Gastroesophageal sphincter (tissue), 4 donors: ENCODE results near the gene FERMT3. TPM values are rescaled to one million over a fixed set of nuclear protein-coding genes. Genes with fewer than 3 reads are reported as not detected.

Source experiments
- ATAC-seq: fragments of 150-250 bp; one replicate; pipeline ENCODE4 v1.9.1; 2016; ENCODE audit warnings: mild to moderate bottlenecking, moderate library complexity
- H3K27ac ChIP-seq, 4 donors: fragments of 200-600 bp; sonication (generic) in 3 of 4; 1 replicate in 3 of 4; 2 replicates in 1 of 4; pipeline ENCODE4 v1.5.1; 2016 to 2019
- H3K27me3 ChIP-seq: fragments of 200-600 bp; sonication (generic); one replicate; pipeline ENCODE4 v1.5.1; 2019
- H3K36me3 ChIP-seq, 2 donors: fragments of 200-600 bp; sonication (generic); one replicate each; pipeline ENCODE4 v1.5.1; 2019; ENCODE audit warnings: control low read depth in 1 of 2
- H3K4me1 ChIP-seq, 3 donors: fragments of 200-600 bp; sonication (generic); 1 replicate in 2 of 3; 2 replicates in 1 of 3; pipeline ENCODE4 v1.5.1; 2016 to 2019; ENCODE audit warnings: control low read depth in 2 of 3
- H3K4me3 ChIP-seq, 2 donors: fragments of 200-600 bp; sonication (generic); one replicate each; pipeline ENCODE4 v1.5.1; 2019; ENCODE audit warnings: mild to moderate bottlenecking in 1 of 2, moderate library complexity in 1 of 2
- H3K9me3 ChIP-seq, 3 donors: fragments of 200-600 bp; sonication (generic); one replicate each; pipeline ENCODE4 v1.5.1; 2017 to 2019; ENCODE audit warnings: control low read depth in 2 of 3
- EP300 ChIP-seq: sonication (generic); formaldehyde crosslinking; IDR thresholded peaks from one replicate; pipeline ENCODE4 v1.6.1; 2017; ENCODE audit warnings: antibody characterized with exemption, mild to moderate bottlenecking
- POLR2A ChIP-seq, 2 donors: fragments of 450-650 bp; IDR thresholded peaks; one replicate each; pipeline ENCODE4 v1.6.1; 2017; ENCODE audit warnings: antibody characterized with exemption in 2 of 2, mild to moderate bottlenecking in 2 of 2, moderate library complexity in 1 of 2
- POLR2AphosphoS5 ChIP-seq: sonication (generic); formaldehyde crosslinking; IDR thresholded peaks from one replicate; pipeline ENCODE4 v1.6.1; 2017; ENCODE audit warnings: antibody characterized with exemption
- WGBS, 2 donors: methylation state at CpG; one replicate each; pipeline ENCODE4 v1.1.5; 2018; ENCODE audit warnings: low coverage in 1 of 2; 5-methylcytosine and 5-hydroxymethylcytosine counted together
- total RNA-seq, 4 donors: library from RNA; depleted of rRNA; stranded (reverse); fragments of >200 nt; gene quantifications; one replicate each; pipeline ENCODE4 v1.1.0, GENCODE V29; 2016
- TF ChIP-seq, protein P1 (sequence below), 4 experiments: fragments of 200-600 bp in 2 of 4; fragments of 450-650 bp in 2 of 4; sonication (generic) in 1 of 4; IDR thresholded peaks; one replicate each; pipeline ENCODE4 v1.5.1; 2017 to 2019; ENCODE audit warnings: antibody characterized with exemption in 4 of 4, mild to moderate bottlenecking in 2 of 4, moderate library complexity in 2 of 4

Gene FERMT3
- total RNA-seq, 4 donors from 2014 or later = 14.5 to 28.5 (median 17.0) TPM

DNA sequence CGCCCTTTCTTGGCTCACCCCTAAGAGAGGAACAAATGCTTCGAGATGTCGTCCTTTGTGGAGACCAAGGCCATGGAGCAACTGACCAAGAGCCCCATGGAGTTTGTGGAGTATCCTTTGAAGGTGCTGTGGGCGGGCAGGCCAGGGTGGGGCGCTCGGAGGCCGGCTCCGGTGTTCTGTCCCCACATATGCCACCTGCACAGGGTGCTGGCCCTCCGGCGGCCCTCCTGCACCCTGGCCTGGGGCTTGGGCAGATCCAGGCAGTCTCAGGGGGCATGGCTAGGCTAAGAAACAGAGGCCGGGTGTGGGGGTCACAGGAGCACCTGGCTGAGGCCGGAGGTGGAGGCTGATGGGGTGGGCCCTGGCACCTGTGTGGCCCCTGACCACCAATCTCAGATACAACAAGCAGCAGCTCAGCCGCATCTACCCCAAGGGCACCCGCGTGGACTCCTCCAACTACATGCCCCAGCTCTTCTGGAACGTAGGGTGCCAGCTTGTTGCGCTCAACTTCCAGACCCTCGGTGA is 55.1 kb downstream of the FERMT3 start:
- no peaks in the 10 kb centered on the region for H3K4me1 ChIP-seq
- no peak for ATAC-seq
- TF ChIP-seq EP300 = no peak
- no peak for TF ChIP-seq POLR2A (IDR thresholded peaks at IDR 0.05)
- TF ChIP-seq, protein P1, sequence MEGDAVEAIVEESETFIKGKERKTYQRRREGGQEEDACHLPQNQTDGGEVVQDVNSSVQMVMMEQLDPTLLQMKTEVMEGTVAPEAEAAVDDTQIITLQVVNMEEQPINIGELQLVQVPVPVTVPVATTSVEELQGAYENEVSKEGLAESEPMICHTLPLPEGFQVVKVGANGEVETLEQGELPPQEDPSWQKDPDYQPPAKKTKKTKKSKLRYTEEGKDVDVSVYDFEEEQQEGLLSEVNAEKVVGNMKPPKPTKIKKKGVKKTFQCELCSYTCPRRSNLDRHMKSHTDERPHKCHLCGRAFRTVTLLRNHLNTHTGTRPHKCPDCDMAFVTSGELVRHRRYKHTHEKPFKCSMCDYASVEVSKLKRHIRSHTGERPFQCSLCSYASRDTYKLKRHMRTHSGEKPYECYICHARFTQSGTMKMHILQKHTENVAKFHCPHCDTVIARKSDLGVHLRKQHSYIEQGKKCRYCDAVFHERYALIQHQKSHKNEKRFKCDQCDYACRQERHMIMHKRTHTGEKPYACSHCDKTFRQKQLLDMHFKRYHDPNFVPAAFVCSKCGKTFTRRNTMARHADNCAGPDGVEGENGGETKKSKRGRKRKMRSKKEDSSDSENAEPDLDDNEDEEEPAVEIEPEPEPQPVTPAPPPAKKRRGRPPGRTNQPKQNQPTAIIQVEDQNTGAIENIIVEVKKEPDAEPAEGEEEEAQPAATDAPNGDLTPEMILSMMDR (IDR thresholded peaks at IDR 0.05) = no peak
- no peak for TF ChIP-seq POLR2AphosphoS5
- H3K4me3 ChIP-seq = no peak overlapping the region
- no peaks in the 10 kb centered on the region for H3K9me3 ChIP-seq
- no peak overlapping the region for H3K27ac ChIP-seq
- 76% methylated on average over 5 of the region's 18 CpGs; no CpG with 5 or more reads in 1 of the 2 donors for WGBS, 2 donors
- no peaks in the 10 kb centered on the region for H3K27me3 ChIP-seq
- H3K36me3 ChIP-seq = peaks cover 0 to 98% of the 10 kb centered on the region in 2 donors

DNA sequence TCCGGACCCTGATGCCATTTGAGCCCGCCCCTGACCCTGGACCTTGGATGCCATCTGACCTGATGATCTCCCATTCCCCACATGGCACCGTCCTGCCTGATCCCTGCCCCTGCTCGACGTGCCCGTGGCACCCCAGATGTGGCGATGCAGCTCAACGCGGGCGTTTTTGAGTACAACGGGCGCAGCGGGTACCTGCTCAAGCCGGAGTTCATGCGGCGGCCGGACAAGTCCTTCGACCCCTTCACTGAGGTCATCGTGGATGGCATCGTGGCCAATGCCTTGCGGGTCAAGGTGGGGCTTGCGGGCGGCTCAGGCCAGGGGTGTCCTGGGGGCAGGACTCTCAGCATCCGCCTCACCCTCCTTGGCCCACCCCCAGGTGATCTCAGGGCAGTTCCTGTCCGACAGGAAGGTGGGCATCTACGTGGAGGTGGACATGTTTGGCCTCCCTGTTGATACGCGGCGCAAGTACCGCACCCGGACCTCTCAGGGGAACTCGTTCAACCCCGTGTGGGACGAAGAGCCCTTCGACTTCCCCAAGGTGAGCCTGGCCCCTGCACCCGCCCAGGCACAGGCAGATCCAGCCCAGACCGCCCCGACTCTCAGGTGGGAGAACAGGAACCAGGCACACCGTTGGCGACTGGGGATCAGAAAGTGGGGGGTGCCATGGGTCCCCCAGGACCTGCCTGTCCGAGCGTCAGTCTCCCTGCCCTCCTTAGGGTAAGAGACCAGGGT is 55.9 kb downstream of the FERMT3 start:
- Histone ChIP-seq H3K9me3 (no peaks in the 10 kb centered on the region), H3K27me3 (no peaks in the 10 kb centered on the region), H3K4me3 (no peak overlapping the region), H3K27ac (no peak overlapping the region), H3K4me1 (peaks cover 0 to 5% (median 0%) of the 10 kb centered on the region in 3 donors), H3K36me3 (peaks cover 0 to 97% of the 10 kb centered on the region in 2 donors)
- ATAC-seq = no peak
- WGBS, 2 donors = 100% methylated on average over 2 of the region's 42 CpGs; no CpG with 5 or more reads in 1 of the 2 donors
- TF ChIP-seq POLR2AphosphoS5 = no peak
- no peak for TF ChIP-seq POLR2A (IDR thresholded peaks at IDR 0.05)
- no peak for TF ChIP-seq EP300
- TF ChIP-seq, protein P1 (IDR thresholded peaks at IDR 0.05) = no peak

DNA sequence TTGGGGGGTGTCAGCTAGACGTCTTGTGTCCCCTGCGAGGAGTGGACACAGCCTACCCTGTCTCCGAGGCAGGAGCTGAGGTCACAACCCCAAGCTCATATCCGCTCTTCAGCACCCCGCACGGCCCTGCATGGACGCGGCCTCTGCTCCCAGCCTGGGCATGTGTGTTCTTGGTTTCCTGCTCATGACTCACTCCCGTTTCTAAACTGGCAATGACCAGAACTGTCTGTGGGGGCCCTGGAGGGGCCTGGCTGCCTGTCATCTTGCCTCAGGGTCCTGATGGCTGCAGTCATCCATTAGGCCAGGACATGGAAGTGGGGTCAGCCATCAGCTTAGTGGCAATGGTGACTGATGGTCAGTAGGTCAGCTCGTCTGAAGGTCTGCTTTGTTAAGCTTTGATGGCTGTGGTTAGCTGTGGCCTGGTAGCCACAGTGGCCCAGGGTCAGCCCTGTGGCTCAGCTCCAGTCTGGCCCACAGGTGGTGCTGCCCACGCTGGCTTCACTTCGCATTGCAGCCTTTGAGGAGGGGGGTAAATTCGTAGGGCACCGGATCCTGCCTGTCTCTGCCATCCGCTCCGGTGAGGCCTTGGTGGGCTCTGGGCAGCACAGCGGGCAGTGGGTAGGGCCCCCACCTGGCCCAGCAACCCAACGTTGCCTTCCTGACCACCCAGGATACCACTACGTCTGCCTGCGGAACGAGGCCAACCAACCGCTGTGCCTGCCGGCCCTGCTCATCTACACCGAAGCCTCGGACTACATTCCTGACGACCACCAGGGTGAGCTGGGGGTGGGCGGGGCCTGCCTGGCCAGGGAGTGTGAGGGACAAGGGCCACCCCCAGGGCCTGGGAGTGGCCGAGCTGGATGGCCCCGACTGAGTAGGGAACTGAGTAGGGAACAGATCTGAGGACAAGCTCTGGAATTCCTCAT is 56.8 kb downstream of the FERMT3 start:
- H3K36me3 ChIP-seq = peaks cover 0 to 89% of the 10 kb centered on the region in 2 donors
- no peak for ATAC-seq

DNA sequence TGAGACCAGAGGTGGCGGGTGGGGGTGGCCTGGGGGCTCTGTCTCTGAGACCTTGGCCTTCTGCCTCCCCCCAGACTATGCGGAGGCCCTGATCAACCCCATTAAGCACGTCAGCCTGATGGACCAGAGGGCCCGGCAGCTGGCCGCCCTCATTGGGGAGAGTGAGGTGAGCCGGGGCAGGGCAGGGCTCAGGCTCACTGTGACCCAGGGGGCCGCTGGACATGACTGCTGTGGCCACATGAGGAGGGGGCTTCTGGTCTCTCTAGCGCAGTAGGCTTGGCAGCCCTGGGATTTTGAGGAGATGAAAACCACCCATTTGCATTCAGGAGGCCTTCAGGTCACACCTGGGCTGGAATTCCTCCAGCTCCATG is 57.4 kb downstream of the FERMT3 start:
- H3K4me1 ChIP-seq = peaks cover 0 to 20% (median 14%) of the 10 kb centered on the region in 3 donors
- no peak for ATAC-seq
- no peaks in the 10 kb centered on the region for H3K9me3 ChIP-seq
- H3K36me3 ChIP-seq = peaks cover 0 to 83% of the 10 kb centered on the region in 2 donors
- no peak overlapping the region for H3K4me3 ChIP-seq
- H3K27me3 ChIP-seq = no peaks in the 10 kb centered on the region
- no peak for TF ChIP-seq POLR2A (IDR thresholded peaks at IDR 0.05)
- TF ChIP-seq, protein P1 (IDR thresholded peaks at IDR 0.05) = no peak
- no peak for TF ChIP-seq EP300
- TF ChIP-seq POLR2AphosphoS5 = no peak
- 100% methylated on average over 1 of the region's 8 CpGs; no CpG with 5 or more reads in 1 of the 2 donors for WGBS, 2 donors
- H3K27ac ChIP-seq = no peak overlapping the region

More for the DNA sequence above, 56.8 kb downstream of the FERMT3 start:
- WGBS, 2 donors = 62% methylated on average over 8 of the region's 29 CpGs; no CpG with 5 or more reads in 1 of the 2 donors
- Histone ChIP-seq H3K4me3 (no peak overlapping the region), H3K27me3 (no peaks in the 10 kb centered on the region), H3K9me3 (no peaks in the 10 kb centered on the region), H3K4me1 (peaks cover 0 to 13% (median 7%) of the 10 kb centered on the region in 3 donors), H3K27ac (no peak overlapping the region)
- TF ChIP-seq, protein P1 (IDR thresholded peaks at IDR 0.05) = no peak
- TF ChIP-seq POLR2AphosphoS5 = no peak
- TF ChIP-seq POLR2A (IDR thresholded peaks at IDR 0.05) = no peak
